Effector CD8-positive, alpha-beta T cell (primary cell): ENCODE data around the gene TMUB1.
A peak's percentile ranks its signal among the peaks of the same experiment; 100 is the strongest.
"Not testable (repeated sequence)": the region's sequence is repeated elsewhere in the genome, so short reads cannot be mapped to it uniquely, and the experiment has no call there.

Source experiments
- DNase-seq: peaks from one replicate; lab custom pipeline; 2025; lab: John Stamatoyannopoulos, UW

The TMUB1 gene

DNA sequence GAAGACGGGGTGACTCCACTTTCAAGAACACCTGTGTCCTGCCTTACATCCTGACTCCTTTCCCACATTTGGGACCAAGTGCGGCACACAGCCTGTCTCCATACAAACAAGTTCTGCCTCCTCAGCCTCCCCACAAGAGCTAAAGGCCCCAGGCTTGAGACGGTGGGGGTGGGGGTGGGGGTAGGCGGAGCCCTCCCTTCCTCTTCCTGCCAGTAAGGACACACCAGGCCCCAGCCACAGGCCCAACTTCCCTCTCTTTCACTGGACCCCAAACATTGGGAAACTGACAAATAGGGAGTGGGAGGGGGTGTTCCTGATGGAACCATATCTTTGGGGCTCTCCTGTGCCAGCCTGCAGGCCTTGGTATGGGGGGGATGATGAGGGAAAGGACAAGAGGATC lies 30.2 kb downstream of the TMUB1 start:
- no peak for DNase-seq

DNA sequence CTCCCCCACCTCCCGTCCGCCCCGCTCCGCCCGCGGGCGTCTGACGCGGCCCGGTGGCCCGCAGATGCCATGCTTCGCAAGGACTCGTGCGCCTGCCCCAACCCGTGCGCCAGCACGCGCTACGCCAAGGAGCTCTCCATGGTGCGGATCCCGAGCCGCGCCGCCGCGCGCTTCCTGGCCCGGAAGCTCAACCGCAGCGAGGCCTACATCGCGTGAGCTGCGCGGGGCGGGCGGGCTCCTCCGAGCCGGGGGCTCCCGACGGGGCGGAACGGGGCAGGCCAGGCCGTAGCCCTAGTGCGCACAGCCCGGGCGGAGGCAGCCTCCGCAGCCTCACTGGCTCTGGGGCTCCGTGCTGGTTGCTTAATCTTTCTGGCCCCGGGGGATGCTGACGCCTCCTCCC lies 32.2 kb downstream of the TMUB1 start:
- DNase-seq: peak; percentile 42

DNA sequence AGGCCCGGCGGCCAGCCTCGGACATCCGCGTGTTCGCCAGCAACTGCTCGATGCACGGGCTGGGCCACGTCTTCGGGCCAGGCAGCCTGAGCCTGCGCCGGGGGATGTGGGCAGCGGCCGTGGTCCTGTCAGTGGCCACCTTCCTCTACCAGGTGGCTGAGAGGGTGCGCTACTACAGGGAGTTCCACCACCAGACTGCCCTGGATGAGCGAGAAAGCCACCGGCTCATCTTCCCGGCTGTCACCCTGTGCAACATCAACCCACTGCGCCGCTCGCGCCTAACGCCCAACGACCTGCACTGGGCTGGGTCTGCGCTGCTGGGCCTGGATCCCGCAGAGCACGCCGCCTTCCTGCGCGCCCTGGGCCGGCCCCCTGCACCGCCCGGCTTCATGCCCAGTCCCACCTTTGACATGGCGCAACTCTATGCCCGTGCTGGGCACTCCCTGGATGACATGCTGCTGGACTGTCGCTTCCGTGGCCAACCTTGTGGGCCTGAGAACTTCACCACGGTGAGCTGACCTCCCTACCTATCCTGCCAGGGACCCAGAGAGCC lies 34.3 kb downstream of the TMUB1 start:
- no peak for DNase-seq

DNA sequence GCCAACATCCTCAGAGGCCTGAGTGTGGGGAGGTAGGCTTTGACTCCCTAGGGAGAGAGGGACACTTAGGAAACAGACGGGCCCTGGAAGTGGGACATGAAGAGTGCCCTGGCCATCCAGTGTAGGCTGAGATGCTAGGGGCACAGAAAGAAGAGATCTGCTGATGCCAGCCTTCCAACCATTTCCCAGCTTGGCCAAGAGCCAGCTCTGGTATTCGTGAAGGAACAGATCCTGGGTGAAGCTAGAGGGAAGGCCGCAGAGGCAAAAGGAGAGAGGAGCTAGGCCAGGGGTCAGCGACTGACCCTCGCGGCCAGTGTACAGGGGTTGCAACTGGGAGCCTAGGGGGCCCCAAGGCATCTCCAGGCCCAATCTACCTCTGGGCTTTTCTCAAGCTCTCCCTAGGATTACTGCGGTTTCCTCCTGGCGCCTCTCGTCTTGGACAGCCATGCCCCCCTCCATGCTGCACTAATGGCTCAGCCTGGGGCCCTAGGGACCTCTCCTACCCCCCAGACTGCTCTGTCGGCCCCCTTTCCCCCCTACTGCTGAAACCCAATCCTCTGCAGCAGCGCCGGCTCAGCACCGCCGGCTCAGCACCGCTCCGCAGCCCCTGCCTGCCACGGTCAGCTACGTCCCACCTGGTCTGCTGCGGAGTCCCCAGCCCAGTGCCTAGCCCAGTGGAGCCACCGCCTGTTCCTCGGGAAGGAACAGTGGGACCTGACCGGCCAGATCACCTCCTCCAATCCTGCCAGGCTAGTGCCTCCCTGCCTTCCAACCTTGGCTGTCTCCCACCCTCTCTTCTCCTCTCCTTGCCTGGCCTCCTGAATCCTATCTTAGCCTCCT lies 35.1 kb downstream of the TMUB1 start, which contains the start of gene ASIC3:
TSS of gene ASIC3 (plus strand) at position 556 of the 840 bp plus-strand sequence. CDS start 355 bp downstream, outside the sequence.
- DNase-seq: no peak

DNA sequence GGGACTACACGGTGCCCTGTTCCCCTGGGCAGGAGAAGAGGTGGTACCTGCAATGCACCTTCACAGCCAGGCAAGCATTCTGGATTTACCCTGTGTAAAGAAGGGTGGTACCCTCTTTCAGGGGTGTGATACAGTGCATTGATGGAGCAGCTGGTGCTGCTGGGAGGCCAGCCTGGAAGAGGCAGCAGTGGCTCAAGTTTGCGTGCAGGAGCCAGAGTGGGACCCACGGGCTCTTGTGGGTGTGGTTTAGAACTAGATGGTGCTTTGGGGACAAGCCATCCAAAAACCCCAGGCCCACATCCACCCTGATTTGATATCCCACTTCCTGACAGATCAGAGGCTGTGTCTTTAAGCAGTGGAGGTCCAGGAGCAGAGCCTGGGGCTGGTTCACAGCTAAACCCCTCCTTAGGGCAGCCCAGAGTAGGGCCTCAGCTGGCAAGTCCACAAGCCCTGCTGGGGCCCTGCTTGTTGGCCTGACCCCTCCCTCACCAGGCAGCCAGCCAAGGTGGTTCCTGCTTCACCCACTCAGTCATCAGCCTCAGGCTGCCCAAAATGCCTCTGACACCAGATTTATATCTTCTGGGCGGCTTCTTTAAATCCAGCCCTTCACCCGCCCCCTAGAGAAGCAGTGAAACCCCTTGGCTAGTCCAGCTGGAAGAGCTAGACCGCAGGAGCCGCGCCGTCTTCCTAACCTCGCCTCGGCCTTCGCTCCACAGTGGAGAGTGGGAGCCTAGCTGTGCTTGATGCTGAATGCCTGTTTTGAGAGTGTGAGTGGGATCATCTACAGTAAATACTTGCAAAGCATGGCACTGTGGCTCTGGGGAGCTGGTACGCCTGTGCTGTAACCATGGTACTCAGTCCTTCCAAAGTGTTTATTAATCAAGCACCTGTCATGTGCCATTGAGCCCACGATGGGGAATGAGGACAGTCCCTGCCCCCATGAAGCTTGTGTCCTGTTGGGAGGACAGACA lies 36.4 kb downstream of the TMUB1 start:
- DNase-seq: no peak

DNA sequence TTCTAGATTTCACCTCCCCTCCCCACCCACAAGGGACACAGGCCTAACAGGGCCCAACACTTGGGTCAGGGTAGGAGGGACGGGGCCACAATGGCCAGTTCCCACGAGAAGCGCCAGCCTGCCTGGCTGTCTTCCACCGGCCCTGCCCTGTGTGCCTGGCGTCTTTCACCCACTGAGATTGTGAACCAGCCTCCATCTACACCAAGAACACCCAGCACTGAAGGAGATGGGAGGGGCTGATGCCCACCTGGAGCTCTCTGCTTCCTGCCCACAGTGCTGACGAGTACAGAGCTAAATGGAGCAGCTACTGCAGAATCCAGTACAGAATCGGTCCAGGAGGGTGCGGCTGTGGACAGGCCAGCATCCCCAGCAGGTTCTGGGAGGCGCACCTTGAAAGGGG lies 37.3 kb downstream of the TMUB1 start:
- DNase-seq: no peak

DNA sequence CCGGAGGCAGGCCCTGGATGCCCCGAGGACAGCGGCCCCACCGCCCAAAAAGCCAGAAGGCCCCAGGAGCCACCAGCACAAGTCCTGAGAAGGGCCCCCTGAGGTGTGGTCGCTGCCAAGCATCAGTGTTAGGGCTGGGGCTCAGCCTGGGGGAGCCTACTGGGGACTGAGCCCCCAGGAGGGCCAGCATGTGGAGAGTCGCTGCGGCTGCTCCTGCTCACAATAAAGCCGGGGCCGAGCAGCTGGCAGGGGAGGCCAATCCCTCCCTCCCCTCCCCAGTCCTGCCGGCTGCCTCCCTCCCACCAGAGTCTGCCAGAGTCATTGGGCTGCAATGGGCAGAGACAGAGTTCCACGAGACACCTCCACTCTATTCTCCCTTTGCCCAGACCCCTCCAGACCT lies 38.0 kb downstream of the TMUB1 start:
- no peak for DNase-seq

DNA sequence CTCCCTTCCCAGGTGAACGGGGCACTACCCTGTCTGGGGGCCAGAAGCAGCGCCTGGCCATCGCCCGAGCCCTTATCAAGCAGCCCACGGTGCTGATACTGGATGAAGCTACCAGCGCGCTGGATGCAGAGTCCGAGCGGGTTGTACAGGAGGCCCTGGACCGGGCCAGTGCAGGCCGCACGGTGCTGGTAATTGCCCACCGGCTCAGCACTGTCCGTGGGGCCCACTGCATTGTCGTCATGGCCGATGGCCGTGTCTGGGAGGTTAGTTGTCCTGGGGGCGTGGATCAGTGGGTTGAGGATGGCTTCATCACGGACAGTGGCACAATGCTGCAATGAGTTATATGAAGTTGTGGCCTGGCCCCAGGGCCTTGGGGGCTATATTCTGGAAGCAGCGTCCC lies 39.3 kb downstream of the TMUB1 start:
- DNase-seq: no peak

DNA sequence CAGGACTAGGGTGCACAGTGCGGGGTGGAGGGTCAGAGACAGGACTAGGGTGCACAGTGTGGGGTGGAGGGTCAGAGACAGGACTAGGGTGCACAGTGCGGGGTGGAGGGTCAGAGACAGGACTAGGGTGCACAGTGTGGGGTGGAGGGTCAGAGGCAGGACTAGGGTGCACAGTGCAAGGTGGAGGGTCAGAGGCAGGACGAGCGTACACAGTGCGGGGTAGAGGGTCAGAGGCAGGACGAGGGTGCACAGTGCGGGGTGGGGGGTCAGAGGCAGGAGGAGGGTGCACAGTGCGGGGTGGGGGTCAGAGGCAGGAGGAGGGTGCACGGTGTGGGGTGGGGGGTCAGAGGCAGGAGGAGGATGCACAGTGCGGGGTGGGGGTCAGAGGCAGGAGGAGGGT lies 39.8 kb downstream of the TMUB1 start:
- not testable (repeated sequence) for DNase-seq

DNA sequence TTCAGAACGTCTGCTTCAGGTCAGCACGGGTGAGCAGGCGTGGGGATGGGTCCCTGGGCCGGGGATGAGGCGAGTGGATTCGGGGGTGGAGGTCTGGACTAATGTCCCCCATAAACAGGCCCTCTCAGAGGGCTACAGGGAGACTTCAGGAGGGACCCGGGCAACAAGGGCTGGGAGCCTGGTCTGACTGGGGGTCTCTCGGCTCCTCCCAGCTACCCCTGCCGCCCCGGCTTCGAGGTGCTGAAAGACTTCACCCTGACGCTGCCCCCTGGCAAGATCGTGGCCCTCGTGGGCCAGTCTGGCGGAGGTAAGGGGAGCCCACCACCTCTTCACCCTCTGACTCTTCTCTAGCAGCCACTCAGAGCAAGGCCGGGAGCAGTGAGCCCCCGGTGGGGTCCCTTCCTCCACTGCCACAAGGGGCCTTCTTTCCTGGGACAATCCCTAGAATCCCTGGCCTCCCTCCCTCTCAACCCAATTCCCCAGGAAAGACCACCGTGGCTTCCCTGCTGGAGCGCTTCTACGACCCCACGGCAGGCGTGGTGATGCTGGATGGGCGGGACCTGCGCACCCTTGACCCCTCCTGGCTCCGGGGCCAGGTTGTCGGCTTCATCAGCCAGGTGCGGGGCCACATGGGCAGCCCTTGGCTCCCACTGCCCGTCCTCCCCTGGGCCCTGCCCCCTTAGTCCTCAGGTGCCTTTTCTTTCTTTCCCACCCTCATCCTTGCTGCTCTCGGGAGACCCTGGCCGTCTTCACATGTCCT lies 42.5 kb downstream of the TMUB1 start:
- no peak for DNase-seq

DNA sequence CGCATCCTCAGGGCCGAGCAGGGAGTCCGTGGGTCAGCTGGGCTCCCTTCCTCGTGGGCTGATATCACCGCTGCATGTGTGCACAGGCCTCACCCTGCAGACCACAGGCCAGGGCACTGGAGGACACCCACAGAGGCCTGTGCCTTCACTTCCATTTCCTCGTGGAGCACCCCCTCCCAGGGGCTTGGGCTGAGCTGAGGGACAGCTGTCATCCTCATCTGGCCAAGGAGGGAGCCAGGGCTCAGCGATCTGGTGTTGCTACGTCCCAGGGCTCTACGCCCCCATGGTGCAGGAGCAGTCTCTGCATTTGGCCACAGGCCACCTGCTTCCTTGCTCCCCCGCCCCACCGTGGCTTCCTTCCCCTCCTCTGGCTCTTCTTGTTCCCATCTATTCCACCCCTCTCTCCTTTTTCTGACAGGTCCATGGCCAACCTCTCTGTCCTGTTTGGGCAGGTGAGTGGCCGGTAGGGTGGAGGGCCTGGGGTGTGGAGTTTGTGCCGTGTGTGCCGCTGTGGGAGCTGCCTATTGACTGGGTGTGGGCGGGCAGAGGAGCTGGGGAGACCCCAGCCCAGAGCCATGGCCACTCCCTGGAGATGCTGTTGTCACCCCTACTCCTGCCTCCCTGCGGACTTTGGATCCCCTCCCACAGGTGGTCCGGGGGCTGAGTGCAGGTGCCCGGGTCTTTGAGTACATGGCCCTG lies 43.3 kb downstream of the TMUB1 start:
- DNase-seq: no peak

DNA sequence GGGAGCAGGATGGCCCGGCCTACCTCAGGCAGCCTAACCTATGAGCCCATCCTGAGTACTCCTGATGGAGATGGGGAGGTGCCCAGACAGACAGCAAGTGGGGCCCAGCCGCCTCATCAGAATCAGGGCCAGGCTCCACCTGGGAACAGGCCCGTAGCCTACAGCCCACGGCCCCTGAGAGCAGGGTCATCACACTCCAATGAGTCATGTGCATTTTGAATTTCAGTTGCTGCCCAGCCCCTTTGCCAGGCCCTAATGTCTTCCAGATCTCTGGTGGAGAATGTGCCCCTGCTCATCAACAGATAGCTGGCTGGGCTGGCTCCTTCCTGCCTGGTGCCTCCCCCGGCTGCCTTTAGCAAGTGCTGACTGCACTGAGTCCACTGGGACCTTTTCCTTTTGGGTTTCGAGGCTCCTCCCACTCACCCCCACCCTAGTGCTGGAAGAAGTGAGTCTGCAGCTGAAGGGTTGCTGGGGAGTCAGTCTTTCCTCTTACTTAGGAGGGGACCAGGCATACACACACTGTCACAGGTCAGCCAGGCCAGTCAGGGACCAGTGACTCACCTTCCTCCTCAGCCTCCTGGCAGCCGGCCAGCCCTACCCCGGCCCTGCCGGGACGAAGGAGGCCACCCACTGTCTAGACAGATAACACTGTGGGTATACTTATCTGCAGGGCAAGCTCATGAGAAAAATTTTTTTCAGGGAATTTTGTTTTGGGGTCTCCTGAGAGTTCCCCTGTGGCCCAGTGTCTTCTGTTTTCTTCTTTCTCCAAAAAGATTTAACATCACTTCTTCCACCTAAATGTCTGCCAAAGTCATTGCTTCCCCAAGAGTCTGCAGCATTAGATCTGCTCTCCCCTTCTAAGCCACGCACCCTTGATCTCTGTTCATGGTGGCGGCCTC lies 44.1 kb downstream of the TMUB1 start:
- no peak for DNase-seq

DNA sequence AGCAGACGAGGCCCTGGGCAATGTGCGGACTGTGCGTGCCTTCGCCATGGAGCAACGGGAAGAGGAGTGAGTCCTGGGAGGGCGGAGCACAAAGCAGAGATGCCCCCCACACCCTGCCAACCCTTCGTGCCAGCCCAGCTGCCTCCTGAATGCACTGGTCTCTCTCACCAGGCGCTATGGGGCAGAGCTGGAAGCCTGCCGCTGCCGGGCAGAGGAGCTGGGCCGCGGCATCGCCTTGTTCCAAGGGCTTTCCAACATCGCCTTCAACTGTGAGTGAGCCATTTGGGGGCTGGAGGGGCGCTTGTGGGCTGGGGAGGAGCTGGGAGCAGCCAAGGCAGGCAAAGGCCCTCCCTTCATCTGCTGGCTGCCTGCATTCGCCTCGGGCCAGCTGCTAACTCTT lies 47.4 kb downstream of the TMUB1 start:
- DNase-seq: no peak

DNA sequence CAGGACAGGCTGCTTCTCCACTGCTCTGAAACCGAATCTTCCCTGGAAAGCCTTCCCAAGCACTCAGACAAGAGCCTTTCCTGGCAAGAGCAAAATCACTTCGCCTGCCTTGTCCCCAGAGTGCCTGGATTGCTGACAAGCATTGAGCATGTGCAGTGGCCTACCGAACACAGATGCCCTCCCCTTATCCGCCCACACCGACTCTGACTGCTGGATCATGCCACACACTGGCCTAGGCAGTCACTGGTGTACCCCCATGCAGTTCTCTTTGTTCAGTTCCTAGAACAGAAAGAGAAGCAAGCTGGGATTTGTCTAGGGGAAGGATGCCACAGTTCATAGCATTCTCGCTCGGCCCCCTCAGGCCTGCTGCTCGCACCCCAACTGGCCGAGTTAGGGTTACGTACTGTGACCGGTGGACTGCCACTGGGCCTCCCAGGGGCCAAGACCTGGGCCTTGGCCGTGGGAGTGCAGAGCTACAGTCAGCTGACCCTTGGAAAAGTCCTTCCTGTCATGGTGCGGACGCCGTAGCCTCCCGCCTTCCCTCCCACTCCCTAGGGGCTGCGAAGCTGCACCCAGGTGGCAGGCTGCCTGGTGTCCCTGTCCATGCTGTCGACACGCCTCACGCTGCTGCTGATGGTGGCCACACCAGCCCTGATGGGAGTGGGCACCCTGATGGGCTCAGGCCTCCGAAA lies 48.1 kb downstream of the TMUB1 start:
- DNase-seq: no peak

DNA sequence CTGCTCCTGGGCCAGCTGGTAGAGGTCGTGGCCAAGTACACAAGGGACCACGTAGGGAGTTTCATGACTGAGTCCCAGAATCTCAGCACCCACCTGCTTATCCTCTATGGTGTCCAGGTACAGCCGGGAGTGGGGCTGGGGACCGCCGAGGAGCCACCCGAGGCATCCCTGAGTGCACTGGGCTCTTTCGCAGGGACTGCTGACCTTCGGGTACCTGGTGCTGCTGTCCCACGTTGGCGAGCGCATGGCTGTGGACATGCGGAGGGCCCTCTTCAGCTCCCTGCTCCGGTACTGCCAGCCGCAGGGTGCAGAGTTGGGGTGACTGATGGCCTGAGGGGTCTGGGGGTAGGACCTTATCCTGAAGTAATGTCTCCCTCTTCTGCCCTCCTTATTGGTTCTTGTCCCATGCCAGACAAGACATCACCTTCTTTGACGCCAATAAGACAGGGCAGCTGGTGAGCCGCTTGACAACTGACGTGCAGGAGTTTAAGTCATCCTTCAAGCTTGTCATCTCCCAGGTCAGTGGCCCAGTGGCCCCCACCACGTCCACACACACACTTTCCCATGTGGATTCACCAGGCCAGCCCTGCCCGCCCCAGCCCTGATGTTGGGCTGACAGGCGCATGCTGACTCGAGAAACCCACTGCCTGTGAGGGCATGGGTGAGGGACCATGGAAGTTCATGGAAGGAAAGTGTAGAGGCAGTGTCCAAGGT lies 48.8 kb downstream of the TMUB1 start:
- DNase-seq: no peak

DNA sequence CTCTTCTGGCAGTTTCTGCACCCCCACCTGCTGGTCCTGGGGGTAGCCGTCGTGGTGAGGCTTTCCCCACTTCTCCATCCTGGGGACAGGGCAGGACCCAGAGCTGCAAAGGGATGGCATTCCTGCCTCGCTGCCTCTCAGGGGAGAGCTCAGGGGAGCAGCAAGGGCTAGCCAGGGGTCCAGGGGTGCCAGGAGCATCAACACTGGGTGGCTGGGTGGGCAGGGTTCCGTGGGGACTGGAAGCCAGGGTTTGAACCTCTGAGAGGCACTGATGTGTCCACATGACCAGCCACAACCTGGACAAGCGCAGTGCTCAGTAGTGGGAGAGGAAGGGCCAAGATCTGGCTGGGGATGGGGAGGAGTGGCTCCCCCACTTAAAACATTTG lies 49.4 kb downstream of the TMUB1 start:
- no peak for DNase-seq

DNA sequence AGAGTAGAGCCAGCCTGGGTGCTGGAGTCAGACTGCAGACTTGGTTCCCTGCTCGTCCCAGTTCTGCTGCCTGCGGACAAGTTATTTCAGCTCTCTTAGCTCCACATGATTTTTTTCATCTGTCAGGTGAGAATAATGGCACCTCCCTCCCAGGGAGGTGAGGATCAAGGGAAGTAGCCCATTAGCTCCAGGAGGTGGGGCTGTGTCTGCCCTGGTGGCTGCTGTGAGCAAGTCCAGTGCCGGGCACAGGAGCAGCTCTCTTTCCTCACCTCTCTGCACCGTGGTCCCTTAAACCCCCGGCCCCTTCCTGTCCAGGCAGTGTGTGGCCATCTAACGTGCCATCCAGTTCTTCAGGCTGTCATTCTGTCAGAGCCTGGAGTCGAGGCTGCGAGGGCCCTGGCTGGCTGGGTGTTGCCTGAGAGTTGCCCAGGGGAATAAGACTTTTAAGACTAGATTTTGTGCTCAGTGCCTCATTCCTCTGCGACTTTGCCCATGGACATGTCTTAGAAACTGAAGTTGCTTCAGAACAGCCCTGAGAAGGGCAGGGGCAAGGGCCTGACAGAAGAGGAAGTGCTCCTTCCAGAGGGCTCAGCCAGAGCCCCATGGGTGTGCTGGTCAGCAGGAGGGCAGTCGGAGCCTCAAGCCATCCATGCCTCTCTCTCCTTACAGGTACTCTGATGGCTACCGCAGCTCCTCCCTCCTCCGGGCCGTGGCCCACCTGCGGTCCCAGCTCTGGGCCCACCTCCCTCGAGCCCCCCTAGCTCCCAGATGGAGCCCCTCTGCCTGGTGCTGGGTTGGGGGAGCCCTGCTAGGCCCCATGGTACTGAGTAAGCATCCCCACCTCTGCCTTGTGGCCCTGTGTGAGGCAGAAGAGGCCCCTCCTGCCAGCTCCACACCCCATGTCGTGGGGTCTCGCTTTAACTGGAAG lies 50.1 kb downstream of the TMUB1 start:
- DNase-seq: no peak
